Breast epithelium (tissue), 4 donors: ENCODE data around the gene STK40. TPM values are rescaled to one million over a fixed set of nuclear protein-coding genes. Genes with fewer than 3 reads are reported as not detected.

Experiments
- DNase-seq, 2 donors: peaks; one replicate each; pipeline ENCODE4 v3.0.0-alpha.2; 2019; ENCODE audit warnings: low spot score in 2 of 2
- H3K27ac ChIP-seq, 2 donors: fragments of 200-600 bp; sonication (generic) in 1 of 2; one replicate each; pipeline ENCODE4 v1.5.1; 2016 to 2019; ENCODE audit warnings: mild to moderate bottlenecking in 1 of 2
- H3K27me3 ChIP-seq, 2 donors: fragments of 200-600 bp; sonication (generic) in 1 of 2; one replicate each; pipeline versions ENCODE4 v1.5.1 to v1.6.0; 2017 to 2019; ENCODE audit warnings: control low read depth in 1 of 2, mild to moderate bottlenecking in 1 of 2
- H3K36me3 ChIP-seq: fragments of 200-600 bp; one replicate; pipeline ENCODE4 v1.5.1; 2019
- H3K4me1 ChIP-seq, 2 donors: fragments of 200-600 bp; sonication (generic); one replicate each; pipeline ENCODE4 v1.5.1; 2016 to 2019; ENCODE audit warnings: control low read depth in 1 of 2
- H3K4me3 ChIP-seq, 3 donors: fragments of 200-600 bp; sonication (generic); 1 replicate in 2 of 3; 2 replicates in 1 of 3; pipeline ENCODE4 v1.5.1; 2016 to 2019; ENCODE audit warnings: mild to moderate bottlenecking in 3 of 3, moderate library complexity in 2 of 3
- H3K9me3 ChIP-seq, 2 donors: fragments of 200-600 bp; sonication (generic) in 1 of 2; one replicate each; pipeline ENCODE4 v1.5.1; 2016 to 2019; ENCODE audit warnings: control low read depth in 1 of 2
- POLR2A ChIP-seq: fragments of 450-650 bp; IDR thresholded peaks from one replicate; pipeline ENCODE4 v1.6.1; 2016; ENCODE audit warnings: antibody characterized with exemption, mild to moderate bottlenecking, moderate library complexity
- POLR2AphosphoS5 ChIP-seq, 3 donors: sonication (generic); formaldehyde crosslinking; IDR thresholded peaks; one replicate each; pipeline ENCODE4 v1.6.1; 2017; ENCODE audit warnings: antibody characterized with exemption in 3 of 3
- intact Hi-C: fragments of 100-400 bp; cut with DNase I; formaldehyde crosslinking; loops from one replicate; pipeline ENCODE4 v1.15.1; 2023; ENCODE audit warnings: low total_unique reads
- total RNA-seq, 3 donors: library from RNA; depleted of rRNA; stranded (reverse); fragments of >200 nt; gene quantifications; one replicate each; pipeline ENCODE4 v1.1.0, GENCODE V29; 2016
- TF ChIP-seq, protein P1 (sequence below), 3 donors: fragments of 450-650 bp; IDR thresholded peaks; one replicate each; pipeline ENCODE4 v1.5.1; 2016 to 2017; ENCODE audit warnings: antibody characterized with exemption in 3 of 3, mild to moderate bottlenecking in 3 of 3, moderate library complexity in 3 of 3

STK40 gene
- total RNA-seq, 3 donors from 2014 or later = 22.5 to 36.0 (median 26.2) TPM

- no peaks in the 10 kb centered on the region for H3K4me1 ChIP-seq
- peaks cover 4% of the 10 kb centered on the region for H3K36me3 ChIP-seq
- intact Hi-C loops = no loop called here
- H3K27me3 ChIP-seq = no peaks in the 10 kb centered on the region
- no peaks in the 10 kb centered on the region for H3K9me3 ChIP-seq
- TF ChIP-seq POLR2AphosphoS5 (IDR thresholded peaks at IDR 0.05) (no peak), POLR2A (no peak)
- TF ChIP-seq, protein P1, sequence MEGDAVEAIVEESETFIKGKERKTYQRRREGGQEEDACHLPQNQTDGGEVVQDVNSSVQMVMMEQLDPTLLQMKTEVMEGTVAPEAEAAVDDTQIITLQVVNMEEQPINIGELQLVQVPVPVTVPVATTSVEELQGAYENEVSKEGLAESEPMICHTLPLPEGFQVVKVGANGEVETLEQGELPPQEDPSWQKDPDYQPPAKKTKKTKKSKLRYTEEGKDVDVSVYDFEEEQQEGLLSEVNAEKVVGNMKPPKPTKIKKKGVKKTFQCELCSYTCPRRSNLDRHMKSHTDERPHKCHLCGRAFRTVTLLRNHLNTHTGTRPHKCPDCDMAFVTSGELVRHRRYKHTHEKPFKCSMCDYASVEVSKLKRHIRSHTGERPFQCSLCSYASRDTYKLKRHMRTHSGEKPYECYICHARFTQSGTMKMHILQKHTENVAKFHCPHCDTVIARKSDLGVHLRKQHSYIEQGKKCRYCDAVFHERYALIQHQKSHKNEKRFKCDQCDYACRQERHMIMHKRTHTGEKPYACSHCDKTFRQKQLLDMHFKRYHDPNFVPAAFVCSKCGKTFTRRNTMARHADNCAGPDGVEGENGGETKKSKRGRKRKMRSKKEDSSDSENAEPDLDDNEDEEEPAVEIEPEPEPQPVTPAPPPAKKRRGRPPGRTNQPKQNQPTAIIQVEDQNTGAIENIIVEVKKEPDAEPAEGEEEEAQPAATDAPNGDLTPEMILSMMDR (IDR thresholded peaks at IDR 0.05) = no peak
- peak in 1 of 2 donors; percentile 12 for DNase-seq
- H3K27ac ChIP-seq = peak overlapping the region; percentile 84 to 88
- no peak overlapping the region for H3K4me3 ChIP-seq
Observed at GRCh38 chr1:36301220-36301619, 84.5 kb downstream of the STK40 start.

DNA sequence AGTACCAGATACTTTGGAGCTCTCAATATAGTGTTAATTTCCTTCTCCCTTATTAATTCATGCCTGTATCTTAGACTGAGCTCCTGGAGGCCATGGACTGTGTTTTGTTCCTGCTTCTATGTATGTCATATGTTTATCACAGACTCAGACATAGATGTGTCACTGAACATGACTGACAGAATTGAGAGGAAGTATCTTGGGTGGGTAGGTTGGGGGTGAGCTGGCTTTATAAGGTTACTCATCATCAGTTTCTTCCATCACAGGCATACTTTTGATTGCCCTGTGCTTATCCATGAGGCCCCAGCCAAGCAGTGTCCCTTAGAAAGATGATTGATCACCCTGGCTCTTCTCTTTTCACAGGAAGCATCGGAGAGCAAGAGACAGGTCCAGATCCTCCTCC lies 85.2 kb downstream of the STK40 start:
- Histone ChIP-seq H3K27ac (peak overlapping the region; percentile 84 to 88), H3K27me3 (no peaks in the 10 kb centered on the region), H3K4me3 (no peak overlapping the region), H3K36me3 (peaks cover 4% of the 10 kb centered on the region), H3K4me1 (no peaks in the 10 kb centered on the region), H3K9me3 (no peaks in the 10 kb centered on the region)
- intact Hi-C loops = no loop called here
- no peak for TF ChIP-seq POLR2AphosphoS5 (IDR thresholded peaks at IDR 0.05)
- TF ChIP-seq, protein P1 (IDR thresholded peaks at IDR 0.05) = no peak
- TF ChIP-seq POLR2A = no peak
- DNase-seq = peak in 1 of 2 donors; percentile 11

DNA sequence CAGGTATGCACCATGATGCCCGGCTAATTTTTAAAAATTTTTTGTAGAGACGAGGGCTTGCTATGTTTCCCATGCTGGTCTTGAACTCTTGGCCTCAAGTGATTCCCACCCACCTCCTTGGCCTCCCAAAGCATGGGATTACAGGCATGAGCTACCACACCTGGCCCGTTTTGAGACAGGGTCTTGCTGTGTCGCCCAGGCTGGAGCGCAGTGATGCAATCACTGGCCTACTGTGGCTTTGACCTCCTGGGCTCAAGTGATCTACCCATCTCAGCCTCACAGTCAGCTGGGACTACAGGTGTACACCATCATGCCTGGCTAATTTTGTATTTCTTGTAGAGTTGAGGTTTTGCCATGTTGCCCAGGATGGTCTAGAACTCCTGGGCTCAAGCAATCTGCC lies 87.1 kb downstream of the STK40 start:
- H3K4me3 ChIP-seq = no peak overlapping the region
- no peaks in the 10 kb centered on the region for H3K4me1 ChIP-seq
- DNase-seq = peak in 1 of 2 donors; percentile 15
- peak overlapping the region; percentile 84 to 88 for H3K27ac ChIP-seq
- intact Hi-C loops = no loop called here
- H3K9me3 ChIP-seq = no peaks in the 10 kb centered on the region
- peaks cover 4% of the 10 kb centered on the region for H3K36me3 ChIP-seq
- TF ChIP-seq, protein P1 (IDR thresholded peaks at IDR 0.05) = no peak
- no peak for TF ChIP-seq POLR2AphosphoS5 (IDR thresholded peaks at IDR 0.05)
- TF ChIP-seq POLR2A = no peak
- H3K27me3 ChIP-seq = no peaks in the 10 kb centered on the region

DNA sequence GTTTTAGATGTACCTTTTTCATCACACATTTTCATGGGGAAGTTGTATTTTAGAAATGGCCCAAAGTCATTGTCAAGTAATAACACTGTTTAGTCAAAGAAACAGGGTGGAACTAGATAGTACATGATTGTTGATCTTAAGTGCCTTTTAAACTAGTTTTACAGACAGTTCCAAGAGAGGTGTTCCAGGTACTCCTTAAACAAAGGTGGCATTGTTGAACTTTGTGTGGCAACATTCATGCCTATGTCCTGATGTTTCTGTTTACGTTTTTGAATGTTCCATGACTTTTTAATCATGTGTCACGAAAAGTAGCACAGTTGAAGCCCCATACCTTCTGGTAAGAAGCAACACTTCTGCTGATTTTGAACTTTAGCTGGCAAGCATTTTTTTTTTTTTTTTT lies 88.7 kb downstream of the STK40 start:
- Histone ChIP-seq H3K4me3 (no peak overlapping the region), H3K27ac (peak overlapping the region; percentile 79 to 88), H3K9me3 (no peaks in the 10 kb centered on the region), H3K27me3 (no peaks in the 10 kb centered on the region), H3K36me3 (peaks cover 4% of the 10 kb centered on the region), H3K4me1 (no peaks in the 10 kb centered on the region)
- TF ChIP-seq POLR2AphosphoS5 (IDR thresholded peaks at IDR 0.05) (no peak), POLR2A (no peak)
- TF ChIP-seq, protein P1 (IDR thresholded peaks at IDR 0.05) = no peak
- intact Hi-C loops = no loop called here
- DNase-seq = peak in 1 of 2 donors; percentile 28

DNA sequence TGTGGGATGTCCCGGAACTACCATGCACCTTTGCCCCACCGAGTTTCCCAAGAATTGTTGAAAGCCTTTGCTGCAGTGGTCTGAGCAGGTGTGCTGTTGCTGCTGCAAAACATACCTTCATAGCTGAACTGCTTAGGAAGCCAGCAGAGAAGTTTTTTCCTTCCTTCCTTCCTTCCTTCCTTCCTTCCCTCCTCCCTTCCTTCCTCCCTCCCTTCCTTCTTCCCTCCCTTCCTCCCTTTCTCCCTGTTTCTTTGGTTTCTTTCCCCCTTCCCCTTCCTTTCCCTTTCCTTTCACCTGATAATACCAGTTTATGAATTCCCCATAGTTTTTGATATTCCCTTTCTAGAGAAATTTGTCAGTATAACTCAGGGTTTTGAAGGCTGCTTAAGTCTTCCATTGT lies 90.3 kb downstream of the STK40 start:
- Histone ChIP-seq H3K27me3 (no peaks in the 10 kb centered on the region), H3K27ac (peak overlapping the region; percentile 30 to 88), H3K9me3 (no peaks in the 10 kb centered on the region), H3K4me1 (no peaks in the 10 kb centered on the region), H3K4me3 (no peak overlapping the region), H3K36me3 (peaks cover 13% of the 10 kb centered on the region)
- intact Hi-C loops = no loop called here
- DNase-seq = no peak
- TF ChIP-seq POLR2A (no peak), POLR2AphosphoS5 (IDR thresholded peaks at IDR 0.05) (no peak)
- TF ChIP-seq, protein P1 (IDR thresholded peaks at IDR 0.05) = no peak

Other genes with a start within 250 kb of the STK40 start
- 100 to 1,000 TPM; 107 to 118 (median 116) TPM for gene TRAPPC3, start 236.4 kb downstream of the STK40 start, total RNA-seq
- 10 to 100 TPM; 67.4 to 78.0 (median 68.6) TPM for gene MAP7D1, start 229.8 kb downstream of the STK40 start, total RNA-seq
- gene THRAP3, start 161.5 kb downstream of the STK40 start, total RNA-seq = 100 to 1,000 TPM in 2 of 3 donors, 10 to 100 TPM in 1; 81.6 to 128 (median 122) TPM
- gene SH3D21, start 79.6 kb downstream of the STK40 start, total RNA-seq = 10 to 100 TPM in 2 of 3 donors, under 1 TPM in 1; 0.80 to 18.7 (median 18.0) TPM
- gene EVA1B, start 62.3 kb downstream of the STK40 start, total RNA-seq = 100 to 1,000 TPM in 2 of 3 donors, 10 to 100 TPM in 1; 62.1 to 129 (median 118) TPM
- gene LSM10, start 12.0 kb upstream of the STK40 start, total RNA-seq = 10 to 100 TPM; 31.8 to 49.5 (median 39.7) TPM
- gene OSCP1, start 64.5 kb upstream of the STK40 start, total RNA-seq = 10 to 100 TPM; 12.5 to 19.3 (median 15.1) TPM
- 10 to 100 TPM; 72.9 to 99.1 (median 79.3) TPM for gene MRPS15, start 78.5 kb upstream of the STK40 start, total RNA-seq
- gene CSF3R, start 97.0 kb upstream of the STK40 start, total RNA-seq = 10 to 100 TPM; 17.3 to 54.2 (median 28.8) TPM